Activated naive CD8-positive, alpha-beta T cell treated with anti-CD3 and anti-CD28 coated beads for 36 hours (primary cell): ENCODE measurements around the gene WDR89. TPM values are rescaled to one million over a fixed set of nuclear protein-coding genes. Genes with fewer than 3 reads are reported as not detected.
"Not testable (repeated sequence)": the region's sequence is repeated elsewhere in the genome, so short reads cannot be mapped to it uniquely, and the experiment has no call there.

Experiments used
- DNase-seq: peaks from one replicate; pipeline ENCODE4 v3.0.0; 2021
- H3K27ac Mint-ChIP-seq: one replicate; pipeline ENCODE4 v1.8.0; 2022; ENCODE audit warnings: mild to moderate bottlenecking, moderate library complexity, mixed read lengths
- H3K27me3 Mint-ChIP-seq: one replicate; pipeline ENCODE4 v1.8.0; 2022; ENCODE audit warnings: mild to moderate bottlenecking, mixed read lengths
- H3K36me3 Mint-ChIP-seq: one replicate; pipeline ENCODE4 v1.8.0; 2021; ENCODE audit warnings: mild to moderate bottlenecking, mixed read lengths
- H3K4me1 Mint-ChIP-seq: one replicate; pipeline ENCODE4 v1.8.0; 2021; ENCODE audit warnings: mixed read lengths
- H3K4me3 Mint-ChIP-seq: one replicate; pipeline ENCODE4 v1.8.0; 2022; ENCODE audit warnings: mild to moderate bottlenecking, moderate library complexity, mixed read lengths
- H3K9me3 Mint-ChIP-seq: one replicate; pipeline ENCODE4 v1.8.0; 2022; ENCODE audit warnings: mixed read lengths
- total RNA-seq, 2 experiments: library from RNA; stranded (reverse); gene quantifications; one replicate each; pipeline ENCODE4 v1.2.3, GENCODE V29; 2021

WDR89 gene
- total RNA-seq, 2 experiments from 2014 or later = 24.7 to 28.2 TPM

DNA sequence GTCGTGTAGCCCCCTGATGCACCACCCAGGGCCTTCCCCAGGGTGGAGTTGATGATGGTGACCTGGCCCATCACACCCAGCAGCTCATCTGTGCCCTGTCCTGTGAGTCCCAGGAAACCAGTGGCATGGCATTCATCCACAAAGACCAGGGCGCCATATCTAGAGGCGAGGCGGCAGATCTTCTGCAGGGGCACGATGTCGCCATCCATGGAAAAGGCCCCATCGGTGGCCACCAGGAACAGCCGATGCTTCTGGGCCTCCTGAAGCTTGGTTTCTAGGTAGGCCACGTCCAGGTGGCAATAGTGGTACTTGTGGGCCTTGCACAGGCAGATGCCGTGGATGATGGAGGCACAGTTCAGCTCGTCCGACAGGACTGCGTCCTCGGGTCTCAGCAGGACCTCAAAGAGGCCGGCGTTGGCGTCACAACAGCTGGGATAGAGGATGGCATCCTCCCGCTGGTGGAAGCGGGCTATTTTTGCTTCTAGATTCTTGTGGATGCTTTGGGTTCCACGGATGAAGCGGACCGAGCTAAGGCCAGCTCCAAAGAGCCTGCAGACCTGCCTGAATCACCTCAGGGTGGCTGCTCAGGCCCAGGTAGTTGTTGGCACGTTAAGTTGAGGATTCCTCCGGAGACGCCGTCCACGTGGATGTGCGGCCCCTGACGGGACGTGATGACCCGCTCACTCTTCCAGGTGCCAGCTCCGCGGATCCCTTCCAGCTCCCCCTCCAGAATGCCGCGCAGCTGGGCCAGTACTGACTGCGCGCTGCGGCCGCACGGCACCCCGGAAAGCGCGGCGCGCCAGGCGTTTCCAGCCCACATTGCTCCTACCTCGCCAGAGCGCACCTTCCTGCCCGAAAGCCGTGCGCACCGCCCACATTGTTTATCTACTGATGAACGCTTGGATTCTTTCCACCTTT, 47.0 kb downstream of the WDR89 start:
- DNase-seq = no peak
- H3K27ac Mint-ChIP-seq = no peak overlapping the region
- H3K27me3 Mint-ChIP-seq = no peaks in the 10 kb centered on the region
- H3K4me3 Mint-ChIP-seq = no peak overlapping the region
- H3K36me3 Mint-ChIP-seq = peaks cover 57% of the 10 kb centered on the region
- peaks cover 9% of the 10 kb centered on the region for H3K4me1 Mint-ChIP-seq
- H3K9me3 Mint-ChIP-seq = peaks cover 33% of the 10 kb centered on the region

DNA sequence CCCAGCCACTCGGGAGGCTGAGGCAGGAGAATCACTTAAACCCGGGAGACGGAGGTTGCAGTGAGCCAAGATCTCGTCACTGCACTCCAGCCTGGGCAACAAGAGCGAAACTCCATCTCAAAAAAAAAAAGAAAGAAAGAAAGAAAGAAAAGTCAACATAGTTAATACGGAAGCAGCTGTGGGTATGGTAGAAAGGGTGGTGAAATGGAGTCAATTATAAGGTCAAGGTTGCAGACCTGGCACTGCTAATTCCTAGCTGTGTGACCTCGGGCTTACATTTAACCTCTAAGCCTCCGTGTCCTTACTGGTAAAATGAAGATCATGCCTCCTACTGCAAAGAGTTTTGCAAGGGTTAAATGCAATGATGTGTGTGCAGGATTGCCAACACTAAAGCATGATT, 58.6 kb downstream of the WDR89 start:
- not testable (repeated sequence) for H3K4me1 Mint-ChIP-seq, DNase-seq, H3K27ac Mint-ChIP-seq, H3K9me3 Mint-ChIP-seq, H3K36me3 Mint-ChIP-seq, H3K4me3 Mint-ChIP-seq, H3K27me3 Mint-ChIP-seq

- Mint-ChIP-seq H3K27me3 (peaks cover 6% of the 10 kb centered on the region), H3K36me3 (no peaks in the 10 kb centered on the region), H3K27ac (no peak overlapping the region), H3K4me3 (no peak overlapping the region), H3K9me3 (no peaks in the 10 kb centered on the region), H3K4me1 (no peaks in the 10 kb centered on the region)
- no peak for DNase-seq
These were observed 60.2 kb downstream of the WDR89 start for GRCh38 chr14:63581491-63581890.

GRCh38 chr14:63578300-63578699, 63.4 kb downstream of the WDR89 start:
- Mint-ChIP-seq H3K9me3 (no peaks in the 10 kb centered on the region), H3K36me3 (no peaks in the 10 kb centered on the region), H3K27me3 (peaks cover 6% of the 10 kb centered on the region), H3K4me1 (peaks cover 1% of the 10 kb centered on the region), H3K4me3 (no peak overlapping the region), H3K27ac (no peak overlapping the region)
- DNase-seq = no peak

DNA sequence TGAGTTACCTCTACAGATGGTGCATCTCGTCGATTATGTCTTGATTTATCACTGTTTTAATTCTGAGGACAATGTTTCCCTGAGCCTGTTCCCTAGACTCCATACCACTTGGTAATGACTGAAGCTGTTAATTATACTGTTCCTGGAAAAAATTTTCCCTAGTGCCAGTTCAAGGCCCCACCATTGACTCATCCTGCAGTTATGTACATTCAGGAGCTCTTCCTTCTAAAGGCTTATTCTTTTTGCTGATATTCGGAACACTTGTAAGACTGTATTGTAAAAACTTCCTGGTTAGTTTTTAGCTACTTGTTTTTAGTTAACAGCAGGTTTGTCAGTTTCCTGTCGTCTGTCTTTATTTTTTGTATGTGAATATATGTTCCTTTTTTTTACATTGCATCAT, 68.1 kb downstream of the WDR89 start:
- H3K9me3 Mint-ChIP-seq = no peaks in the 10 kb centered on the region
- H3K4me3 Mint-ChIP-seq = no peak overlapping the region
- H3K36me3 Mint-ChIP-seq = no peaks in the 10 kb centered on the region
- no peak overlapping the region for H3K27ac Mint-ChIP-seq
- H3K27me3 Mint-ChIP-seq = no peaks in the 10 kb centered on the region
- DNase-seq = no peak
- H3K4me1 Mint-ChIP-seq = peaks cover 1% of the 10 kb centered on the region

- no peak overlapping the region for H3K27ac Mint-ChIP-seq
- no peak for DNase-seq
- H3K9me3 Mint-ChIP-seq = no peaks in the 10 kb centered on the region
- no peaks in the 10 kb centered on the region for H3K27me3 Mint-ChIP-seq
- no peak overlapping the region for H3K4me3 Mint-ChIP-seq
- no peaks in the 10 kb centered on the region for H3K36me3 Mint-ChIP-seq
- H3K4me1 Mint-ChIP-seq = no peaks in the 10 kb centered on the region
These were observed 76.2 kb downstream of the WDR89 start for GRCh38 chr14:63565448-63565847.

- H3K4me1 Mint-ChIP-seq = no peaks in the 10 kb centered on the region
- H3K36me3 Mint-ChIP-seq = no peaks in the 10 kb centered on the region
- H3K27ac Mint-ChIP-seq = no peak overlapping the region
- no peaks in the 10 kb centered on the region for H3K27me3 Mint-ChIP-seq
- no peak overlapping the region for H3K4me3 Mint-ChIP-seq
- no peak for DNase-seq
- H3K9me3 Mint-ChIP-seq = no peaks in the 10 kb centered on the region
These were observed 77.4 kb downstream of the WDR89 start for GRCh38 chr14:63564318-63564717.

GRCh38 chr14:63563370-63564026, 78.2 kb downstream of the WDR89 start:
- H3K36me3 Mint-ChIP-seq = no peaks in the 10 kb centered on the region
- H3K4me1 Mint-ChIP-seq = no peaks in the 10 kb centered on the region
- H3K4me3 Mint-ChIP-seq = no peak overlapping the region
- no peak for DNase-seq
- H3K27ac Mint-ChIP-seq = no peak overlapping the region
- no peaks in the 10 kb centered on the region for H3K27me3 Mint-ChIP-seq
- no peaks in the 10 kb centered on the region for H3K9me3 Mint-ChIP-seq

DNA sequence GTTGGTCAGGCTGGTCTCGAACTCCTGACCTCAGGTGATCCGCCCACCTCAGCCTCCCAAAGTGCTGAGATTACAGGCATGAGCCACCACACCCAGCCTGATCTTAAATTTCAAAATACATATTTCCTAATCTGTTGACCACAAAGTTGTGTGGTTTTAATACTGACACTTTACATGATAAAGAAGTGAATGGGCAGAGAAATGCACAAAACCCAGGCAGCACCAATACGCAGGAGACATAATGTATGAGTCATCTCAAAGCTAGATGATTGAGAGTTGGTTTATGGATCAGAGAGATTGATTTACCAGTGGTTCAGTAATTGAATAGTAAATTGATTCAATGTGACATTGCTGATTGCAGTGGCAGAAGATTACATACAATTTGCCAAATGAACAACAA, 79.3 kb downstream of the WDR89 start:
- Mint-ChIP-seq H3K4me3 (no peak overlapping the region), H3K27ac (no peak overlapping the region), H3K27me3 (no peaks in the 10 kb centered on the region), H3K4me1 (no peaks in the 10 kb centered on the region), H3K36me3 (no peaks in the 10 kb centered on the region), H3K9me3 (no peaks in the 10 kb centered on the region)
- DNase-seq = no peak

DNA sequence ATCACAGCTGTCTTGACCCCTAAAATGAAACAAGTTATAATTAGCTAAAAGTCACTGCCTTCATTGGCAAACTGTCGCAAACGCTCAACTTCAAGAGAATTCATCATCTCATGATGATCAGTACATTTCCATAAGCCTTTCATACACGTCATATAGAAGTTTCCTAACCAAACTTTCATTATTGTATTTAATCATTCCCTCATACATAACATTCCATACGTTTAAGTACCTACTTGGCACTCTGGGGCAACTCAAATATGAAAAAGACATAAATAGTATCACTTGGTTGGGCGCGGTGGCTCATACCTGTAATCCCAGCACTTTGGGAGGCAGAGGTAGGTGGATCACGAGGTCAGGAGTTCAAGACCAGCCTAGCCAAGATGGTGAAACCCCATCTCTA, 86.1 kb downstream of the WDR89 start:
- H3K36me3 Mint-ChIP-seq = no peaks in the 10 kb centered on the region
- H3K4me3 Mint-ChIP-seq = no peak overlapping the region
- peaks cover 3% of the 10 kb centered on the region for H3K4me1 Mint-ChIP-seq
- no peak overlapping the region for H3K27ac Mint-ChIP-seq
- no peaks in the 10 kb centered on the region for H3K9me3 Mint-ChIP-seq
- H3K27me3 Mint-ChIP-seq = no peaks in the 10 kb centered on the region
- no peak for DNase-seq

DNA sequence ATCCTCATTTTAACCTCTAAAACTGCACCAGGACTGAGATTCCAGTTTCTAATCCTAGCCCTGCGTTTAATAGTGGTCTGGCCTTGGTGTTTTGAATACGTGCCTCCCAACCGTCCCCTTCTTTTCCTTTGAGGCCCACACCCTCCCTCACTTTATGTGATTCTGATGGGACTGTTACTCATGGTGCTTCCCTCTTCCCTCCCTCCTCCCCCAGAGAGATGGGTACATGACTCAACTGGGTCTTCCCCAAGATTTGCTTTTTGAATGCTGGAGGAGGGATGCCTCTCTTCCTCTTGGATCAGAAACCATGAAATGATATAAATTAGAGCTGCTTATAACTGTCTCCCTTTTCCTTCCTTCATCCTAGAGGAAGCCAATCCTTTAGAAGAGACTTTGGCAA, 90.3 kb downstream of the WDR89 start:
- no peaks in the 10 kb centered on the region for H3K27me3 Mint-ChIP-seq
- no peak for DNase-seq

GRCh38 chr14:63547798-63548335, 93.8 kb downstream of the WDR89 start:
- H3K4me1 Mint-ChIP-seq = peaks cover 13% of the 10 kb centered on the region
- H3K27me3 Mint-ChIP-seq = no peaks in the 10 kb centered on the region
- no peak overlapping the region for H3K4me3 Mint-ChIP-seq
- DNase-seq = no peak
- H3K36me3 Mint-ChIP-seq = no peaks in the 10 kb centered on the region
- H3K27ac Mint-ChIP-seq = no peak overlapping the region
- no peaks in the 10 kb centered on the region for H3K9me3 Mint-ChIP-seq

More for the DNA sequence above, 90.3 kb downstream of the WDR89 start:
- no peaks in the 10 kb centered on the region for H3K9me3 Mint-ChIP-seq
- no peaks in the 10 kb centered on the region for H3K36me3 Mint-ChIP-seq
- no peak overlapping the region for H3K4me3 Mint-ChIP-seq
- no peak overlapping the region for H3K27ac Mint-ChIP-seq
- peaks cover 3% of the 10 kb centered on the region for H3K4me1 Mint-ChIP-seq

Other genes starting within 250 kb of the WDR89 start
- gene PPP2R5E, start 98.5 kb downstream of the WDR89 start, total RNA-seq = 10 to 100 TPM; 42.8 to 44.8 TPM
- gene SGPP1, start 86.2 kb upstream of the WDR89 start, total RNA-seq = 10 to 100 TPM; 11.0 to 11.6 TPM
- gene SYNE2, start 211.1 kb upstream of the WDR89 start, total RNA-seq = 10 to 100 TPM; 25.2 to 30.9 TPM